Head of caudate nucleus (tissue), 42 donors: ENCODE measurements around the gene IGFL2.
"Not testable (repeated sequence)": the region's sequence is repeated elsewhere in the genome, so short reads cannot be mapped to it uniquely, and the experiment has no call there.

Source experiments
- DNase-seq, 42 donors: peaks; one replicate each; pipeline versions ENCODE4 v3.0.0 to v3.0.0-alpha.2; 2020 to 2021; ENCODE audit warnings: mixed read lengths in 7 of 42
- intact Hi-C: fragments of 100-400 bp; cut with DNase I; formaldehyde crosslinking; loops from one replicate; pipeline ENCODE4 v1.15.0; 2022

The IGFL2 gene

DNA sequence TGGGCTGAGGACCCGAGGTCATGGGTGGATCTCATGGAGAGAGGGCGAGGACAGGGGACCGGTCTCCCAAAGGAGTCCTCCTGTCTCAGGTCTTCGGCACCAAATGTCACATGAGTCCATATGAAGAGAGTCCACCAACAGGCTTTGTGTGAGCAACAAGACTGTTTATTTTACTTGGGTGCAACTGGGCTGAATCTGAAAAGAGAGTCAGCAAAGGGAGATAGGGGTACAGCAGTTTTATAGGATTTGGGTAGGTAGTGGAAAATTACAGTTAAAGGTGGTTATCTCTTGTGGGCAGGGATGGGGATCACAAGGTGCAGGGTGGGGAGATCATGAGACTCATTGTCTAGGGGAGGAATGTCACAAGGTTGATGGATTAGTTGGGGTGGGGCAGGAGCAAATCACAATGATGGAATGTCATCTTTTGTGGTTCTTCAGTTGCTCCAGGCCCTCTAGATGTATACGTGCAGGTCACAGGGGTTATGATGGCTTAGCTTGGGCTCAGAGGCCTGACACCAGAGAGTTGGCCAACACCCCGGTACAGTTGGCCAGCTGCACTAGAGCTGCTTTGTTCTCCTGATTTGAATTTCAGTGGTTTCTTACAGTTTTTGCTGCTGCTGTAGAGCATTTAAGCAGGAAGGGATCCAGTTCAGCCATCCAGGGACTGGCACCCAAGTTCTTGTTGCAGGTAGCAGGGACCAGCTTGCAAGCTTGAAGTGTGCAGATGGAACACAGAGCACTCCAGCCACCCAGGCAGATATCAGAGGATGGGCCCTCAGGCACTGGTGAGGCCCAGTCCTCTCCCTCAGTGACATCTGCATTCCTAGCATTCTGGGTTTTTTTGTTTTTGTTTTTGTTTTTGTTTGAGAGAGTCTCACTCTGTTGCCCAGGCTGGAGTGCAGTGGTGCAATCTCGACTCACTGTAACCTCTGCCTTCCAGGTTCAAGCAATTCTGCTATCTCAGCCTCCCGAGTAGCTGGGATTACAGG lies 55.1 kb downstream of the IGFL2 start:
- peak in 1 of 42 donors; percentile 16 for DNase-seq
- intact Hi-C loops: no loop called here

DNA sequence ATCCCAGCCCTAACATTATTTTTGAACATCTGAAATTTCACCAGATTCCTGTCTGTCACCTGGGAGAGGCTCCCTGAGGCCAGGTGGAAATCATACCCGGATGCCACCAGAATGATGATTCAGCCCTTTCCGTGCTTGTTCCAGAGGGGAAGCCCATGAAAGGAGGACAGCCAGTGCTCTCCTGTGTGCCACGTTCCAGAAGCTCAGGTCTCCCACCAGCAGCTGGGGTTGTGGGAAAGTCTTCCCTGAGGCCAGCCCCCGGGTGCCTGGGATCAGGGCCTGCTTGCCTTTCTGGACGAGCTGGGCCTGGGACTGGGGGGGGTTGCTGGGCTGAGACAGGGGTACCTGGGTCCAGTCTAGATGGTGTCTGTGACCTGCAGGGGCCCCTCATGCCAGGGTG lies 56.0 kb downstream of the IGFL2 start:
- intact Hi-C loops: no loop called here

GRCh38 chr19:46205183-46205984 lies 57.3 kb downstream of the IGFL2 start:
- intact Hi-C loops: no loop called here
- DNase-seq: no peak

More for the DNA sequence above, 56.0 kb downstream of the IGFL2 start:
- no peak for DNase-seq

DNA sequence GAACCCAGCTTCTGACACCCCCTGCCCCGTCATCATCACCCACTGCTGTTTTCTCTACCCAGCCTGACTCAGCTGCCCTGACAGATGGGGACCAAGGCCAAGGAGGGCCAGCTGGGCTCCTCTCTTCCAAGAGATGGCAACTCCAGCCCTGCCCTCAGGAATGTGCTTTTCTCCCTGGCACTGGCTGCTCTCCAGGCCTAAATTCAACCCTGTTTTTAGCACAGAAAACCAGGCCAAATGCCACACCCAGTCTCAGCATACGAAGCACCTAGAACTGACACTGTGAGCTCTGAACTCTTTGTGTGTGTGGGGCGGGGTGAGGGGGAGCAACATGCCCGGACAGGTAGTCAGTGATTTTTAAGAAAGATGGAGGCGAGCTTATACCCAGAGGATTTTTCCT lies 58.1 kb downstream of the IGFL2 start:
- intact Hi-C loops: no loop called here
- no peak for DNase-seq

DNA sequence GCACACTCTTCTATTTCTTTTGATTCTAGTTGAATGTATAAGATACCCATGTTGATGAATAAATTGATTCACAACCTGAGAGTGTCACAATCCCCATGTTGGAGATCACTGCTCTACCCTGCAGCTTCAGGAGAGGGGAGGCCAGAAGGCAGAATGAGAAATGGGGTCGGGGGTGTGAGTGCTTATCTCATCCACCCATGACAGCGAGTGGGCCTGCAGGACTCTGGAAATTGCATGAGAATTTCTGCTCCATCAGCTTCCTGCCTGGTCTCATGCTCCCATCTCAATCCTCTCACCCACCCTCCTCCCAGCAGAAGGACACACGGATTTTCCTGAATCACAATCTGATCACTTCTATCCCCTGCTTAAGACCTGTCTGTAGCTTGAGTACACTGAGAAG lies 58.6 kb downstream of the IGFL2 start:
- intact Hi-C loops: no loop called here
- DNase-seq: no peak

DNA sequence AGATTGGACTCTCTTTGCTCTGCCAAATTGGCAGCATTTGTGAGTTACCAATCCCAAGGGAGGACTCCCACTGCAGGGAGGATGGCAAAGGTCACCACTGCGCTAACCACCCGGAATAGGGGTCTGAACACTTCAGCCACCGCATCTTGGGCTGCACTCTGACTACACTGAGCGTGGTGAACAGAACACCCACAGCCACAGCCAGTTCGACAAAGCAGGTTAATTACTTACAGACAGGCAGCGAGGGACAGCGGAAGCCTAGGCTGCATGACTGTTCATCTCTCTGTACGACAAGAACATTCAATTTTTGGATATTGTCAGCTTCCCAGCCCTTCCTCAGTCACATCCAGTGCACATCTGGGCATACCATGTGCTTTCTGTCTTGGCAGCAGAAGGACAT lies 59.8 kb downstream of the IGFL2 start:
- DNase-seq, intact Hi-C loops: not testable (repeated sequence)

DNA sequence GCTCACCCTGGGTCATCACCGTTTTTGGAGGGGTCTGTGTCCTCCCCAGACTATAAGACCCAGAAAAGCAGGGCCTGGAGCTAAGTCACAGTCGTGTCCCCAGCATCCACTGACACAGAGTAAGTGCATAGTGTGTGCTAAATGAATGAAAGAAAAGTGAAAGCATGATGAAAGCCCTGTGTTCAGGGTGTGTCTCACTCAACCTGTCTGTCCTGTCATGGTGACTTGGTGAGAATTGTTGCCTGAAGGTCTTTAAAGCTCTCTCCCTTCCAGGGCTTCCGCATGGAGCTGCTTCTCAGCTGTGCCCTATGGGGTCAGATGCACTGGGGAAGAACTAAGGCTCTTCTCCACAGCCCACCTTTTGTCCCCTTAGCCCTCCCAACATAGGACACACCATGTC lies 61.0 kb downstream of the IGFL2 start:
- intact Hi-C loops: no loop called here
- DNase-seq: no peak

GRCh38 chr19:46209472-46209871 lies 61.4 kb downstream of the IGFL2 start:
- intact Hi-C loops: no loop called here
- DNase-seq: no peak

DNA sequence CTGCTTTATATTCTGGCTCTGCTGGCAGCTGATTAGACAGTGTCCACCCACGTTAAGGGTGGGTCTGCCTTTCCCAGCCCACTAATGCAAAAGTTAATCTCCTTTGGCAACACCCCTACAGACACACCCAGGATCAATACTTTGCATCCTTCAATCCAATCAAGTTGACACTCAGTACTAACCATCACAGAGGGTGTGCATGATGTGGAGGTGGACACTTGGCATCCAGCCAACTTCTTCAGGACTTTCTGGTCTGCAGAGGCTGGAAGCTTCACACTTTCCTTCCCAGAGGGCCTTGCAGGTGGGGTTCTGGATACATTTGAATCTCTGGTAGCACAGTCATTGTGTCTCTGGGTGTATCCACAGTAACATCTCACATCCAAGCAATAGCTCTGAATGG lies 62.6 kb downstream of the IGFL2 start:
- intact Hi-C loops: no loop called here
- DNase-seq: peak in 9 of 42 donors; percentile 6 to 59 (median 15)
